Fibroblast of peridontal ligament (primary cell): ENCODE data around the gene TTC23.

Experiments
- DNase-seq: peaks from one replicate; pipeline ENCODE4 v3.0.0-alpha.2; 2010; ENCODE audit errors: extremely low read depth

Gene TTC23, protein sequence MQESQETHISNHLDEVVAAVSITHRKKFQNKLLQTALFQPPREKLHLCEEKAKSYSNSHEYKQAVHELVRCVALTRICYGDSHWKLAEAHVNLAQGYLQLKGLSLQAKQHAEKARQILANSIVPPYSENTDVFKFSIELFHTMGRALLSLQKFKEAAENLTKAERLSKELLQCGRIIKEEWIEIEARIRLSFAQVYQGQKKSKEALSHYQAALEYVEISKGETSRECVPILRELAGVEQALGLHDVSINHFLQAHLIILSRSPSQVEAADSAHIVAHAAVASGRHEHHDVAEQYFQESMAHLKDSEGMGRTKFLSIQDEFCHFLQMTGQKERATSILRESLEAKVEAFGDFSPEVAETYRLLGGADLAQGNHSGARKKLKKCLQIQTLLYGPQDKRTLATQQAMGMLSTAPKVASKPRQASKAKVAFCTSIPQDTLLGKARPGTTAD

GRCh38 chr15:99249270-99249841, at the start of gene TTC23:
TSS of gene TTC23 (minus strand) at chr15:99249581. CDS start at chr15:99228712, 20,869 bp downstream.
- DNase-seq = peak; percentile 95

- no peak for DNase-seq
Observed at GRCh38 chr15:99296386-99296785, 47.0 kb upstream of the TTC23 start.

GRCh38 chr15:99295840-99296239, 46.5 kb upstream of the TTC23 start:
- DNase-seq = no peak

GRCh38 chr15:99291643-99292042, 42.3 kb upstream of the TTC23 start:
- no peak for DNase-seq

DNA sequence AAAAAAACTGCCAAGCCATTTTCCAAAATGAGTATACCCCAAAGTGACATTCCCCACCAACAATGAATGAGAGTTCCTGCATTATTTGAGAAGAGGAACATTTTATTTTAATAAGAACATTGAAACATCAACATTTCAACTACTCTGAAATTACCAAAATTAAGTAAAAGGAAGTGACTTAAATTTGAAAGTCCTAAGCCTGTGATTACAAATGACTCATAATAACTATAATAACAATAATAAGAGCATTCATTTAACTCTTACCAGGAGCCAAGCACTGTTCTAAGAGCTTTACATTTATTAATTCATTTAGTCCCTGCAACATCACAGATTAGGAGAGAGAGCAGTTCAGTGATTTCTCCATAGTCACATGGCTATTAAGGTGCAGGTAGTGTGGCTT, 34.3 kb upstream of the TTC23 start:
- no peak for DNase-seq

GRCh38 chr15:99282586-99282985, 33.2 kb upstream of the TTC23 start:
- no peak for DNase-seq

- DNase-seq = no peak
Observed at GRCh38 chr15:99282121-99282520, 32.7 kb upstream of the TTC23 start.

DNA sequence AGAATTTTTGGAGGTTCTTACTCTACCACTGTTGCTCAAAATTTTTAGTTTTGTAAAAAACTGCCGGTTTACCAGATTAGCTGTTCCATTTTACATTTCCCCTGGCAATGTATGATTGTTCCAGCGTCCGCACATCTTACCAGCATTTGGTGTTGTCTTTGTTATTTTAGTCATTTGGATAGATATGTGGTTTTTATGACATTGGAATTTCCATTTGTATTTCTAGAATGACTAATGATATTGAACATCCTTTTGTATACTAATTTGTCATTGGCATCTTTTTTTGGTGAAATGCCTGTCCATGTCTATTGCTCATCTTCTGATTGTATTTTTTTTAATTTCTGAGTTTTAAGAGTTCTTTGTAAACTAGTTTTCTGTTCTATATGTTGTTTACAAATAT, 30.4 kb upstream of the TTC23 start:
- no peak for DNase-seq

GRCh38 chr15:99279290-99279689, 29.9 kb upstream of the TTC23 start:
- no peak for DNase-seq

DNA sequence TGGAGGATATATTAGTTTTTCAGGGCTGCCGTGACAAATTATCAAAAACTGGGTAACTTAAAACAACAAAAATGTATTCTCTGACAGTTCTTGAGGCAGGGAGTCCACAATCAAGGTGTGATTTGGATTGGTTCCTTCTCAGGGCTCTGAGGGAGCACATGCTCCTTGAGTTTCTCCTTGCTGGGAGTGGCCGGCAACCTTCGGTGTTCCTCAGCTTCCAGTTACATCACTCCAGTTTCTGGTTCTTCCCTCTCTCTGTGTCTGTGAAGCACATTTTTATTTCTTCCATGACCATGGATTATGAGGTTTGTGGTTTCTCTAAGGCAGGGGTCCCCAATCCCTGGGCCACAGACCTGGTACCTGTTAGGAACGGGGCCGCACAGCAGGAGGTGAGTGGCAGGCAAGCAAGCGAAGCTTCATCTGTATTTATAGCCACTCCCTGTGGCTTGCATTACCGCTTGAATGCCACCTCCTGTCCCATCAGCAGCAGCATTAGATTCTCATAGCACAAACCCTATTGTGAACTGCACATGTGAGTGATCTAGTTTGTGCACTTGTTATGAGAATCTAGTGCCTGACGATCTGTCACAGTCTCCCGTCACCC, 26.2 kb upstream of the TTC23 start:
- no peak for DNase-seq

DNA sequence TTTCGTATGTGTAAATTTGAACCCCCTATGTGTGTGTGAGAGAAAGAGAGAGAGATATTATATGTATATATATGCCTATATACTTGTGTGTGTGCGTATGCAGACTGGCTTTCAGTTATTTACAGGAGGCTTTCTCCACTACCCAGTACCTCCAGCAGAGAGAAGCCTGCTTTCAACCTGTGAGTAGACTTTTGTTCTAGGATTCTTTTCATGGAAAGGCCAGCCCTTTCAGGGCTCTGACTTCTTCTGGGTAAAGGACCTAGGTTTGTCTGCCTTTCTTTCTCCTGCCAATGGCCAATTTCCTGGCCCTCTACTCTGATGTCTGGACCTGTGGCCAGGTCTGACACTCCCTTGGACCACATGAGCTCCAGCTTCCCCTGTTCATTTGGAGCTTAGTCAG, 25.7 kb upstream of the TTC23 start:
- no peak for DNase-seq

- DNase-seq = no peak
Observed at GRCh38 chr15:99273801-99274200, 24.4 kb upstream of the TTC23 start.

- no peak for DNase-seq
Observed at GRCh38 chr15:99268431-99268830, 19.1 kb upstream of the TTC23 start.

- DNase-seq = no peak
Observed at GRCh38 chr15:99267957-99268356, 18.6 kb upstream of the TTC23 start.

DNA sequence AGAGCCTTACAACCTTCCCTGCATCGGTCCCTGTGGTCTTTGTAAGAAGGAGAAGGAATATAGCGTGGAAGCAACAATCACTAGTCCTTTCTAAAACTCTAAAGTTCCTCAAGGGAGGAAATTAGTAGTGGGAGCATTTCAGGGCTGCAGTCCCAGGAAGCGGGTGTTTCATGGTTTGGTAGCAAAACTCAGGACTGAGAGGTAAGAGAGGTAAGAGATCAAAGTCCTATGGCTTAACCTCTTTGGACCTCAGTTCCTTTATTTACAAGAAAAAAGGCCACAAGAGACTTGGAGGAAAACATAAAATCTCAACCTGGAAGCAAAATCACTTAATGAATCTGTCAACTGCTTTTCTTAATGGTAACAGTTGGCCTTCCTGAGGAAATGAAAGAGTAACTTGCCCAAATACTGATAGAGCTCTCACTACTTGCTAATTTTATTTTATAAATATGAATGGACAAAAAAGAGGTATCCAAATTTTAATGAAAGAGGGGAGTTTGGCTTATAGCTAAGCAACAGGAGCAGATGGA, 16.2 kb upstream of the TTC23 start:
- no peak for DNase-seq

DNA sequence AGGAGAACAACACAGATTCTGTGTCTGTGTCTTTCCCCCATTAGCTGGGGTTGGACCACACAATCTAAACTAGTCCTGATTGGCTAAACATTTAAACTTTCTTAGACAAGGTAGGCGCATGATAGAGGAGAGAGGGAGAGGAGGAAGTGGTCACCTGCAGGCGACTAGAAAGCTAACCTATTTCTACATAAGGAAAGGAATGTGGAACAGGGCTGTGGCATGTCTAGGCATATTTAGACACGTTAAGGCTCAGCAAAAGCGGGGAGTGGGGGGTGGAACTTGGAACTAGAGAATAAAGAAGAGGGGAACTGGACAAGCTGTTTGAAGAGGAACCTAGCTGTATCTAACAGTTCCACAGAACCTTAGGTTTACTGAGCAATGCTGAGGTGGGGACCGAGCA, 14.7 kb upstream of the TTC23 start:
- DNase-seq = no peak

GRCh38 chr15:99257107-99257750, 7.8 kb upstream of the TTC23 start:
- no peak for DNase-seq

DNA sequence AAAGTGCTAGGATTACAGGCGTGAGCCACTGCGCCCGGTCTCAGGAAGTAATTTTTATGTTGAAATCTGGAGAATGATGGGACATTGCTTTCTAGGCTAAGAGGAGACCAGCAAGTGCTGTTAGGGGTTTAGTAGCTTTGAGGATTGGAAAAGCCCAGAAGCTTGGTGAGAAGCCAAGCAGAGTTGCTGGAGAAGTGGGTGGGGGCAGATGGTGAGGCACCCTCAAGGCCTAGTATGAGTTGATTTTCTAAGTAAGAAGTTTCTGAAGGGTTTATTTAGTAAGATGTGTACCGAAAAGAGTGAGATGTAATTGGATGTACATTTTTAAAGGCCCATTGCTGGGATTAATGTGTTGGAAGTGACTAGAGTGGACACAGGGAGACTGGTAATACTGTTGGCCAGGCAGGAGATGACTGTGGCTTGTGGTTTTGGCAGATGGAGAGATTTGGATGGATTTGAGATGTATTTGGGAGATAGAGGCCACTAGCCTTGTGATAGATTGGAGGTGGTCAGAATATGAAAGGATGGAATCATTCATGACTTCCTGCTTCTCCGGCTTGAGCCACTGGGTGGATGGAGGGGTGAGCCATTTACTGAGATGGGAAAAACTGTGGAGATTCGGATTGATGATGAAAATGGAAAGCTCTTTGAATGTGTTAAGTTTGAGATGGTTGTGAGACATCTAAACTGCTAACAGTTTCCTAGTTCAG, 4.2 kb upstream of the TTC23 start:
- DNase-seq = peak; percentile 79

DNA sequence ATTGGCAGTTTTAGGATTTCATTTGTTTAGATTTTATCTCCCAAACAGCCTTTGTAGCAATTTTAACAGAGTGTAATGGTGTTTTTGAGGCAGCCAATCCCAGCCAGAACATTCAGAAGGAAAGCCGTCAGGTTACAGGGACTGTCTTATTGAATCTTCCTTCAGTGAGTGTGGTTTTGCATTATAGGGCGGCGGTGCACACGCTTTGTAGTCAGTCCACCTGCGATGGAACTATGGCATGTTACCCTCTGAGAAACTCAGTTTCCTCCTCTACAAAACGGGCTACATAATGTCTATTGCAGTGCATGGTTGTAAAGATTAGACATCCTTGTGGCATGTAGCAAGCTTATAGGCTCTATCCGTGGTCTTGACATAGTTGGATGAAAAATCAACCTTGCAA, 2.9 kb upstream of the TTC23 start:
- DNase-seq = no peak

GRCh38 chr15:99250857-99251841, 1.8 kb upstream of the TTC23 start, which contains the start of gene LRRC28:
TSS of gene LRRC28 (plus strand) at chr15:99251481. CDS start at chr15:99255958, 4,477 bp downstream.
- DNase-seq = peak; percentile 99
